NCI-H2107 treated with DMSO at 0.1 percent for 48 hours (cell line): ENCODE results near the gene FHIT.

Experiments used
- DNase-seq: peaks from one replicate; lab custom pipeline; 2025; ENCODE audit not compliant: unreplicated experiment; lab: John Stamatoyannopoulos, UW

The FHIT gene

DNA sequence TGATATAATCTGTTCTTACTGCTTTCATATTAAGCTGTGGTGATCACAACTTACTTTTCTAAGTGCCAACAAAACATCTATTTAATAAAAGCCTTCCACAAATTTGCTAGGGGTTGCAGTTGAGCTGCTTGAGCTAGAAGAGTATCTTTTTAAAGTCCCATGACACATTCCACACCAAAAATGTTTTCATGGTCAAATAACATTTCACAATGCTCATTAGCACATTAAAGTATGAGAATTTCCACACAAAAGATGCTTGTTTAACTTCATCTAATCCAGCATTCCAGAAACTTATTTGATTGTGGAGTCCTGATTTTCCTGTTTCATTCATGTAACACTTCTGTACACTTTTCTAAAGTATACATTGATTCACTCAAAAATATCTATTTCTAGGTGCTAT lies 1325.3 kb downstream of the FHIT start:
- no peak for DNase-seq

DNA sequence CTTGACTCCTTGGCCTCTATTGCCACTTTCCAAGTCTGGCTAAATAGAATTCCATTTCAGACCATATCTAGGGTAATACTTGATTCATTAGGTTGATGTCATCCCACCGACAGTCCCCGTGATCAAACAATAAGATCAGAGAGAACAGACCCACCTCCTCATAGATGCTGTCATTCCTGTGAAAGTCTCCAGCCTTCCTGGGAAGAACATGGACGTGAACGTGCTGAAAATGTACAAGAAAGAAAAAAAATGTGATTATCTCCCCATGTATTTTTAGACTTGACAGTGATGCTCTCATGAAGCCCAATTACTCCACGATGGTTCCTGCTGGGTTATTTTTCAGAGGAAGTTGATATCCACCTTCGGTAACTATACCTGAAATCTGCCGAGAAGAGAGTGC lies 1329.1 kb downstream of the FHIT start:
- no peak for DNase-seq

DNA sequence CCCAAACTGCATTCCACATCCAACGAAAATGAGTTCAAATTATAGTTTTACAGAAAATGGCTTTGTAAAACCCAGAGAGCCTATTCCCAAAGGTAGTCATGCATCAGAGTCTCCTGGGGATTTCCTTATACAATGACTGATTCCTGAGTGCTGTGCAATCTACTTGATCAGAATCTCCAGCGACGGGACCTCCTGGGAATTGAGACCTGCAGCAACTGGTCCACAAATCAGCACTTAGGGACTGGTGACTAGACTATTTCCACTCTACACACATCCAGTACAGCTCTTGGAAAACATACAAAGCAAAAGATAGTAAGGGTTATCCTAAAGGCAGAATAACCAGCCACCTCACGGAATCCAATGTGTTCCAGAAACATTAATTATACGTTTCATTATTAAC lies 1330.4 kb downstream of the FHIT start:
- peak; percentile 8 for DNase-seq

DNA sequence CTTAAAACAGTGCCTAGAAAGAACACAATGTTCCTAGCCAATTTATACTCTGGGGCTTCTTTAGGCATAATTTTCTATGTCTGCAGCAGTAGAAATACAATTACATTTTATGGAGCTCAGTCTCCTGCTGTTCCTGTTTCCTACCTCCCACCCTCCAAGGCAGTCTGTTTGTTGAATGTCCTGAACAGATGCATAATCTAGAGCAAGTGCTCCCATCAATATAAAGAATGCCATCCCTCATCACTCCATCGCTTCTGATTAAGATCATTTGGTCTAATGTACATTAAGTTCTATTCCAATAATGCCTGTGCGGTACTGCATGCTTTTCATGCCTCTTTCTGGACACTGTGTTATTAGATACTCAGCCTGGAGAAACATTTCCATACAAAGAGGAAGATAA lies 1331.7 kb downstream of the FHIT start:
- DNase-seq: no peak

DNA sequence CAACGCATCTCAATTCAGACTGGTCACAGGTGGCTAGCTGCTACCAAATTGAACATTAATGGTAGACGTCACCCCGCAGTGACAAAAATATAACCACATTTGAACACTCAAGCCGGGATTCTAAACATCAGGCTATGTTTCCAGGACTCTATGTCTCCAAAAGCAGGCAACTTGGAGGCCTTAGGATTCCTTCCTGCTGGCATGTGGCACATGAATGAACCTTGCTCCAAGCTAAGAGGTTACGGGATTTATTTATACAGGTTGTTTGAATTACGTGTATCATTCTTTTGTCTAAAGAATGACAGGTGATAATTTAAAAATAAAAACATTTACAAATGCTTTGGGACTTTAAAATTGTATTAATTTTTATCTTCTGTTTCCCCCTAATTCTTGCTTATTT lies 1337.0 kb downstream of the FHIT start:
- no peak for DNase-seq

DNA sequence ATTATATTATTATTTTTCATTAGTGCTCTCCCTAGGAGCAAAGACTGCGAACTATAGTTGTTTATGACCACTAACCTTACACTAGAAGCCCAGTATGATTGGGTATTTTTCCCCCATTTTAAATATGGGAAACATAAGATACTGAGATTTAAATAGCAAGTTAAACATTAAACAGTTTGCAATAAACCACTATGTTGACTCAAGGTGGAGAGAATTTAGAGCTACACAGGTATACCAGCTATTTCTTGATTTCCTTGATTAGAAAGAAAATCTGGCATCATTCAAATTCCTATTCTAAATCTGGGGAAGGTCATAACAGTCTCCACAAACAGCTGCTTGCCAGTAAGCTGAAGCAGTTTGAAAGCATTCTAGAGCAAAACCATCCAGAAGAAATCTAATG lies 1337.6 kb downstream of the FHIT start:
- no peak for DNase-seq

DNA sequence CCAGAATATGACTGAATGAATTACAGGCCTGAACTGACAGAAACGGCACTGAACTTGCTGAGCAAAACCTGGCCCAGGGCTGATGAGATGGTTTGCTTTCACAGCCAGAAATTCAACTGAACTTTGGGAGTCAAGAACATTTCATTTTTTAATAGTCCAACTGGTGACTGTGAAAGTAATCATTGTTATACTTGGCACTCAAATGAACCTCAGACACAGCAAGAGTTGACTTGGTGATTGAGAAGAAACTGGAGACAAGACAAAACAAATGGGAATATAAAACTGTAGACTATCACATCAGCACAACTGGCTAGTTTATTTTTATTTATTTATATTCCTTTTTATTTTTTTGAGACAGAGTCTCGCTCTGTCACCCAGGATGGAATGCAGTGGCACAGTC lies 1342.6 kb downstream of the FHIT start:
- DNase-seq: no peak

DNA sequence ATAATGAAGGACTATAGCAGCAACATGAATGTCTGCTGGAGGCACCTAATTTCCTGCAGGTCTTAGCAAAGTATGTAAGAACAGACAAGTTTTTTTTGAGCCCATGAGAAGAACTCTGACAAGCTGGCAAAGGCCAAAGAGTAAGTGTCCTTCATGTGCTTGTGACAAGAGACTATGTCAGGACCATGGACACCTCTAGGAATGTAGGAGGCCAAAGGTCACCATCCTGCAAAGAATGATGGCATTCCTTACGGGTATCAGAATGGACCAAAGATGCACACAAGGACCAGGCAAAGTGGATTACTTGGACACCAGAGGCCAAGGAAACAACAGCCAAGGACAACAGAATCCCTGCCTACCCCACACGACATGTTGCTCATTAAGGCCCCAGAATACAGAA lies 1343.0 kb downstream of the FHIT start:
- DNase-seq: no peak

DNA sequence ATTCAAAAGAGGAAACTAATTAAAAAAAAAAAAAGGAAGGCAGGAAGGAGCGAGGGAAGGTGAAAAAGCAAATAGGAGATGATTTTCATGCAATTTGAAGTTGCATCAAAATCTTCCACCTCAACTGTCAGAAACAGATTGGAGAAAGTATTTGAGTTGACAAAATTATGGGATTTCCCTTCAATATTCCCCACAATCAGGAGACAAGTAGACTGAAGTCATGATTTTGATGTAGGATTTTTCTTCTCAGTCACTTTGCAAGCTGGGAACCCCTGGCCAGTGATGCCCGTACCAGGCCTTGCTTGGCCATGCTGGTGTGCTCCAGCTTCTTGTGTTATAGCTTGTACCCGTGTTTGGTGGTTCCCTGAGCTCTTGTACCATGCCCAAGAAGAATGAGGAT lies 1347.0 kb downstream of the FHIT start:
- DNase-seq: no peak

DNA sequence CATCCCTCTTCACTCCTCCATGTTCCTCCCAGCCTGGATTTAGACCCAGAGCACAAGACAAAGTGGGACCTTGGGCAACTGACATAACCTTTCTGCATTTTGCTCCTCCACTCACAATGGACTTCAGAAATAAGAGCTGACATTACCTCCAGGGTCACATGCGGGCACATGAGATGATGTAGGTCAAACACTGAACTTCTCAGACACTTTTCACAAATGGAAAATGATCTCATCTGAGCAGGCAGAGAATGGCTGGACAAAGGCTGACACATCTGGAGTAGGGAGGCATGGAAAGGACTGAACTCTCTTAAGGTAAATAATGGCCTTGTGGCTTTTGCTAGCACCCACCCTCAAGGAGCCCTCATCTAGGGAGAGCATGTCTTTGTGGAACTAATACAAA lies 1352.2 kb downstream of the FHIT start:
- DNase-seq: no peak

DNA sequence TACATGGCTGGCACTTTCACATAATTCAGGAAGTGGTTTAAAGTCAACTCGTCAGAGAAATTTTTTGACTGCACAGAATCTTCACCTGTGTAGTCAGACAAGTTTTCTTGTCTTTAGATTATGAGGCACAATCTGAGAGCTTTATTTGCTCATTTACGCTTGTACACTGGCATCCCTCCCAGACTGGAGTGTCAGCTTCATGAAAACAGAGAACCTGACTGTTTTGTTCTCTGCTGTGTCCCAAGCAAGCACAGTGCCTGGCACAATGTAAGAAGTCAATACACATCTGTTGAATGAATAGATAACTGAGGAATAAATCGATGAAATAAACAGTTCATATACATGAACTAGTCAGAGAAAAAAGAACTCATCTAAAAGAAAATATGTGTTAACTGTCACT lies 1355.3 kb downstream of the FHIT start:
- no peak for DNase-seq

DNA sequence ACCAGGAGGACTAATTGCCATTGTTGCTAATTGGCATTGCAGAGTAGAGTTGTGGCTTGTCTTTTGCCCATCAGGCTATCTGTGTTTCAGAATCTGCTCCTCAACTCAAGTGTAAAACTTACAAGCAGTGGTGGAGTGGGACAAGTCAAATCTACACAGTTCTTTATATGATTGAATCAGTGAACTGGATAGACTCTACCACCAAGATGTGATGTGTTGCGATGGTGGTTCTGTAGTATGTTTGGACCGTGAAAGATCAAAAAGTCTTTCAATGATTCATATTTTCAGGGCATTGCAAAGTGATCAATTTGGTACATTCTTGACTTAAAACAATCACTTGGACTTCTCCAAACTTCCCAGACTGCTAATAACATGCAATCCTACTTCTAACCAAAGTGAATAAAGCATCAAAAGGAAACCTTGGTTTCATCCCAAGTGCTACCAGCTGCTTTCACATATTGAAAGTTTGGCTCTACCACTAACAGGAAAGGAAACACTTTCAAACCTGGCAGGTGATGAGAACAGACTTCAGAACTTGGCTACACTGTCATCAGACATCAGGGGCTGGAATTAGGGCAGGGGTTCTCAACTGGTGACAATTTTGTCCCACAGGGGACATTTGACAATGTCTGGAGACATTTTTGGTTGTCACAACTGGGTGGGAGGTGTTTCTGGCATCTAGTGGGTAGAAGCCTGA lies 1356.7 kb downstream of the FHIT start:
- no peak for DNase-seq

DNA sequence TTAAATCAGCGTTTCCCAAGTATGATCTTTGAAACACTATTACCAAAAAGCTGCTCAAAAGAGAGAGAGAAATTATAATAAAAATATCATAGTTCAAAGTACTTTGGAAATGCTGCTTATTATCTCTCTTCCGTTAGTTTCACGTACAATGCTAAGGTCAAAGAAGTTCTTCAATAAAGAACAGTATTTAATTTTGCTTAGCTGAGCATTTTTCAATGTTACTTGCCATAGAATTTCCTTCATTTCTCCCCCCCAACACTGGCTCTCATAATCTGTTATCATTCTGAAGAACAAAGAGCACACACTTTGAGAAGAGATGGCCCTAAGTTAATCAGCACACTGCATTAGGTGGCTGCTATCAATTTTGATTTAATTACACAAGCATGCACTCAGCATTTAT lies 1360.6 kb downstream of the FHIT start:
- DNase-seq: no peak

DNA sequence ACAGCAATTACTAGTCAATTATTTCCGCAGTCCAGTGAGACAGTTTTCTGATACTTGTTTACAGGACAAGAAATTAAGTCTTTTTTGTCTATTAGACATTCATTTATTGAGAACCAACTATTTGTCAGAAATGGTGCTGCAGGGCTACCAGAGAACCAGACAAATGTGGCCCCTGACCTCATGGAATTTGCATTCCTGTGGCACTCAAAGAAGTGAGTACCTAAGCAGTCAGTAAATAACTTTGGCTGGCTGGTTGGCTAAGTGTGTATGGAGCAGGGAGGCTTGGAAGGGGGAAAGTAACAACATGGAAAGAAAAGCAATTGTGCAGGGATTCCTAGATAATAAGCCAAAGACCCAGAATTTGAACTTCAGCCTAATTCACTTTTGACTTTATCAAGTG lies 1364.5 kb downstream of the FHIT start:
- DNase-seq: no peak

DNA sequence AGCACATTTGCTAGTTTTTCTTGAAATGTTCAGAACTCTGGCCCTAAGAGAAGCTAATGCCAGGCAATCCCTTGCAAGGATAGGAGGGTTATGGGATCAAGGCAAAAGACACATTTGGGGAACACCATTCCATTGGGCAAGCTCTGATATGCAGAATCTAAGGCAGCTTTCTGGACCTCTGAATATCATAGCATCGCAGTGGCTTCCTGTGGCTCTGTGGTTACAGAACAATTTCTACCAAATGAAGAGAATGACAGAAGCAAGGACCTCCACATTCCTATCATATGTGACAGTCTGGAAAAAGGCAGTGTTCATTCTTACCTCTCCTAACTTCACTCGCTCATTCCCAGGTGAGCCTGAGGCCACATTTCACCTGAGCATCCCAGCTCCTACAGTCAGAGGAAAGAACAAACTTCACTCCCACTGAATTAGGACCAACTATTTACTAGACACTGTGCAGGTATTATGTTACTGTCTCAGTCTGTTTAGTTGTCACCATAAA lies 1365.3 kb downstream of the FHIT start:
- no peak for DNase-seq

DNA sequence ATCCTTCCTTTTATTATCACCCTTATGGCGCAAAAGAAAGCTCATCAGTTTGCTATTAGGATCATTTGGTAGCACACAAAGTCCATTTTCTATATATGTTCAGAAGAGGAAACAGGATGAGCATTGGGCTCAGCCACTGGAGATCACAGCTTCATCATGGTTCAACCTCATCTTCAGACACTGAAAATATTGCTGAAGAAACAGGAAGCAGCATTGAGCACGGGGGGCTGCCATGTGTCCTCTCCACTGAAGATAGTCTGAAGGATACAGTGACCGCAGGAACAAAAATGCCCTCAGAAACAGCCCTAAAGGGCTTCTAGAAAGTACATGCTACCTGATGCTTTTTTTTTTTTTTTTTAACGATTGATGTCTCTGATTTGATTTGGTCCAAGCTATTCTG lies 1366.2 kb downstream of the FHIT start:
- DNase-seq: no peak

DNA sequence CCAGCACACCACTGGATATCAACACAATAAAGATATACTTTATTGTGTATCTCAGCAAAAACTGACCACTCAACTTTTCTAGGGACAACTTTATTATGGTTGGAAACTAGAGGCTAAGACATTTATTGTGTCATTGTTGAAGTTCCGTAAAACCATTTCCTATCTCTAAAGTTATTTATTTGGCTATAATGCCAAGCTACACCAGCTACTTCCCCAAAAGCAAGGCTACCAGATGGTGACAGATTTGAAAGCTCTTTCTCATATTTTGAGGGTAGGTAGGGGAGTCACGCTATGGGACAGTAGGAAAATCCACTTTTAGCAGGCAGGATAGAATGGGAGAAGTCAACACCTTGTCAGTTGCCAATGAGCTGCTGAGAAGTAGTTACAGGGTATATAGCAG lies 1366.8 kb downstream of the FHIT start:
- DNase-seq: no peak

DNA sequence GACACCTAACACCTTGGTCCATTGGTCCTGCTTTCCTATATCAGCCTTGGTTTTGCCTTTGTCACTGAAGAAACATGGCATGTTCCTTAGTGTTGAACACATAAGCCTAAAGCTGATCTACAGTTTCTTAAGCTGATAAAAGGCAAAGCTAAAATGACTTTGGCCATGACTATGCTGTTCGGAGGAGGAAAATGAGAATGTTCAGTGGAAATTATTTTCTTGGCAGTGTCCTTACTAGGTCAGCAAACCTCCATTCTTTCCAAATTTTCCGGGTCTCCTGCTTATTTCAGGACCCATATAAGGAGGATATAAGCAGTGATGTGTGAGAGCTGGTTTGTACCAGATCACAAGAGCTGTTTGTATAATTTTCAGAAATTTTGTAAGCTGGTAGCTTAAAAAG lies 1368.5 kb downstream of the FHIT start:
- DNase-seq: no peak

DNA sequence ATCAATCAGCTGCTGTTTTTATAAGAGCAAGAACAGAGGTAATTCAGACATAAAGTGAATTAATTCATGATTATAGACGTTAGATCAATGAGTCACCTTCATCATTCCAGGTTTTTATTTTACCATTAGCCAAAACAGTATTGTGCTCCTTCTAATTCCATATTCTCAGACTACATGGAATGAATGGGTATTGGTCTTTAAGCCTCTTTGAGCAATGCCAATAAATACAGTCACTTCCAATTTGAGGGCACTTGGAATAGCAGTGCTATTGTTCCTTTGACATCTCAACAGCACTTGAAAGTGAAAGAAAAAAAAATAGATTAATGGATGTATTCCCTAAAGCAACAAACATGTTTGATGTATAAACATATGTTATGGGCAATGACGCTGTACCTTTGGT lies 1370.5 kb downstream of the FHIT start:
- no peak for DNase-seq

DNA sequence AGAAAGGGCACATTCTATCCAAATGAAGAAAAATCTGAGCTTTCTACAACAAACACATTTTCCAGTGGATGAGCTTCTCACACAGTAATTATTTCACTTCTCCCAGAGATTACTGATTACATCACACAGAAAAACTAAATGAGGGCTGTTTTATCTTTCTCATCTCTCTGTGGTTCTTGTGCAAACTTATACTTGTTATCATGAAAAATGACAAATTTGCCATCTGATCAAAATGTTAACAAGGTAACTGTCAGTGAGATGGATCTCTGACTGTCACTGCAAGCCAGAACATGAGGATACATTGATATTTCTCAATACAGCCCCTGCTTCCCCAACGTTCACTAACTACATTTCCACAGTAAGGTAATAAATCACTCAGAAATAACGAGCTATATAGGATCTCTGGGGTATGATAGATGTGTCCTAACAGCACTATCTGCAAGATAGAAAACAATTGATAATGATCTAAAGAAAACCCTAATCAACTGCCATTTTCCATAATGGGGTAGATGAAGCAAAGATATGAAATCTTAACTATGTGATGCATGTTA lies 1372.1 kb downstream of the FHIT start:
- no peak for DNase-seq

DNA sequence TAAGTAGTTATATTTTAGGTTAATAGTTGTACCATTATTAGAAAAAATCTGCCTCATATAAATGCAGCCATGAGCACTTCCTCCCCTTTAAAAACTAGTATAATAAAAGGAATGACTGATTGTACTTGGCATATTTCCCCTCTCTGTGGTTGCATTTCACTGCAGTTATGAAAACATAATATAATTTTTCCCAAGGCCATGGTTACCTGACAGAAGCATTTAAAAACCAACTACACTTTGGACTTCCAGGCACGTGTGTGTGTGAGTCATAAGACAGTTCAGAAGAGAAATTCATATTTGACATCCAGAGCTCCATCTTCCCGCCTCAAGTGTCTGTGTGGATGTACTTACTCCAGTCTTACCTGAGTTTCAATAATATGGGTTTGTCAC lies 1373.2 kb downstream of the FHIT start:
- no peak for DNase-seq

DNA sequence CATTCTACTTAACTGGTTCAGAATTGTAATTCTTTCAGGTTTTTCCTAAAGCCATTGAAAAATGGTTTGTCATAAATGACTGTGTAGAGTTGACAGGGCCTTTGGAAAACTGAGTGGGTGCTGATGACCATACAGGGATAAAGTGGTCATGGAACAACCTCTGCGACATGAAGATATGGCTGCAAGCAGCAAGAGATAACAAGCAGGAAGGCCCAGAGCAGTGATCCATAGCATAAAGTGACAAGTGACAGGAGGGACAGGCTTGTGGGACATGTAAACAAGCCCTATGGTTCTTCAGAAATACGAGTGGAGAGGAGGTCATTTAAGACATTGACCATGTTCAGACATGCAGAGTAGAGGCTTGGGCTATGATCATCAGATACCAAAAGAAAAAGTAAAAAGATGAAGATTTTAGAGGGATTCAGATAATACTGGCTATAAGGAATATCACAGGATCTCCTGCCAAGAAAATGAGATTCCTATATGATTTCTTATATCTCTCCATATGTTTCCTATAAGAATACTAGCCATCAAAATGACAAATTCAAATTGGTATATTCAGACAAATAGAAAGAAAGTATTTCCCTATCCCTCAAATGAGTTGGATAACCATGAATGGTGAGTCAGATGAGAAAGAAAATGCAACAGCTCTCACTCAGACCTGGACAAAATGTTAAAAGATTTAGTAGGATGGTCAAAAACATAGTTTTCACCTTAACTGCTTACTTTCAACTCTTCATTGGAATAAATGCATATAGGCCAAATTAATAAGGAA lies 1373.8 kb downstream of the FHIT start:
- no peak for DNase-seq
